Gastrocnemius medialis (tissue), 4 donors: Measurements from ENCODE around the gene FASN. TPM values are rescaled to one million over a fixed set of nuclear protein-coding genes. Genes with fewer than 3 reads are reported as not detected.

ENCODE experiments used
- ATAC-seq, 2 donors: fragments of 150-250 bp; one replicate each; pipeline ENCODE4 v1.9.1; 2016
- DNase-seq, 2 donors: peaks; one replicate each; pipeline ENCODE4 v3.0.0-alpha.2; 2019
- H3K27ac ChIP-seq, 4 donors: fragments of 200-600 bp; sonication (generic); 1 replicate in 1 of 4; 2 replicates in 3 of 4; pipeline ENCODE4 v1.5.1; 2016 to 2018; ENCODE audit warnings: mild to moderate bottlenecking in 2 of 4, moderate library complexity in 1 of 4
- H3K27me3 ChIP-seq, 3 donors: fragments of 200-600 bp; sonication (generic) in 2 of 3; 1 replicate in 1 of 3; 2 replicates in 2 of 3; pipeline versions ENCODE4 v1.5.1 to v1.6.0; 2016 to 2019; ENCODE audit warnings: mild to moderate bottlenecking in 1 of 3, moderate library complexity in 1 of 3
- H3K36me3 ChIP-seq, 2 donors: fragments of 200-600 bp; sonication (generic) in 1 of 2; one replicate each; pipeline ENCODE4 v1.5.1; 2017 to 2018
- H3K4me1 ChIP-seq, 2 donors: fragments of 200-600 bp; sonication (generic) in 1 of 2; one replicate each; pipeline ENCODE4 v1.5.1; 2016 to 2017; ENCODE audit warnings: mild to moderate bottlenecking in 2 of 2
- H3K4me3 ChIP-seq, 4 donors: fragments of 200-600 bp; sonication (generic) in 3 of 4; 1 replicate in 1 of 4; 2 replicates in 3 of 4; pipeline ENCODE4 v1.5.1; 2016 to 2019; ENCODE audit warnings: mild to moderate bottlenecking in 2 of 4
- H3K9me3 ChIP-seq, 3 donors: fragments of 200-600 bp; sonication (generic) in 2 of 3; 1 replicate in 1 of 3; 2 replicates in 2 of 3; pipeline ENCODE4 v1.5.1; 2016 to 2019
- POLR2A ChIP-seq, 2 donors: fragments of 450-650 bp; IDR thresholded peaks; one replicate each; pipeline ENCODE4 v1.6.1; 2017; ENCODE audit warnings: antibody characterized with exemption in 2 of 2, mild to moderate bottlenecking in 2 of 2, moderate library complexity in 2 of 2
- in situ Hi-C, 4 donors: fragments of 200-750 bp; cut with MboI; loops; one replicate each; pipeline versions ENCODE4 v1.15.0 to v1.8.0; 2017; ENCODE audit warnings: low sequenced_read_pairs in 4 of 4
- intact Hi-C: fragments of 100-400 bp; cut with DNase I; formaldehyde crosslinking; loops from one replicate; pipeline ENCODE4 v1.15.1; 2023; ENCODE audit warnings: low total_unique reads
- total RNA-seq, 4 donors: library from RNA; depleted of rRNA; stranded (reverse); fragments of >200 nt; gene quantifications; one replicate each; pipeline versions ENCODE4 v1.1.0 to v1.2.3, GENCODE V29; 2016
- TF ChIP-seq, protein P1 (sequence below), 5 experiments: fragments of 450-650 bp in 3 of 5; fragments of 200-600 bp in 2 of 5; sonication (generic) in 2 of 5; IDR thresholded peaks in 4 of 5; conservative IDR thresholded peaks in 1 of 5; 1 replicate in 4 of 5; 2 replicates in 1 of 5; pipeline ENCODE4 v1.5.1; 2016 to 2019; ENCODE audit warnings: antibody characterized with exemption in 5 of 5, mild to moderate bottlenecking in 3 of 5, moderate library complexity in 3 of 5

The FASN gene
- total RNA-seq, 4 donors from 2014 or later: 16.3 to 34.5 (median 26.3) TPM

DNA sequence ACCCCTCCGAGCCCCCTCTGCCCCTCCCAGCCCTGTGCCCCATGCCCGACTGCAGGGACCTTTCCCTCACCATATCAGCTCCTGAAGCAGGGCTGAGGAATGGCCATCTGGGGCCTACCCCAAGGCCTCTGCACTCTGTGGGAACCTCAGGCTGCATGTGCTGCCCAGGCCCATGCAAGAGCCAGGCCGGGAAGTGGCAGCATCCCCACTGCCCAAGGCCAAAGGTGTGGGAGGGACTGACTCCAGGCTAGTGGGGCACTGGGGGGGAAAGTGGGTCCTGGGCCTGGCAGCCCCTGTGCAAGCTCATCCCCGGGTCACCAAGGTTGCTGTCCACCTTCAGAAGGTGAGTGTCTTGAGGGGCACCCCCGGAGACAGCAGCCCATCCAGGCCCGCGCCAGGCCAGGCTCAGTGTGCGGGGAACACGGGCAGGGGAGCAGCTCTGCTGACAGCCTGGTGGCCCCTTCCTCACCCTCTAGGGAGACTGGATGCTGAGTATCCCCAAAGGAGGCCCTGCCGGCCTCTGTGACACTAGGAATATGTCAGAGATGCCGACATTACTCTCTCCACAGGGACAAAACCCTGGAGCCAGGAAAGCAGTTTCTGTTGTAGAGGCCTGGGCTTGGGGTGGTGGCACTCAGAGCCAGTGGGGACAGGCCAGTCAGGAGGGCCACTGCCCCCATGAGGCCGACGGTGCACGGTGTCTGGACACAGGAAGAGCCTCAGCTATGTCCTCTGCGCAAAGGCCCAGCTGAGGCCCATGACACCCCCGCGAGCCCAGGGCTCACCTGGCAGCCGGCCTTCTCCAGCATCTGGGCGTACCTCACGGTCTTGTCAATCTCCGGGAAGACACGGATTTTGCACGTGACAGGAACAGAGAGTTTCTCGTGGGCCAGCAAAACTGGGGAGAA, 35.7 kb downstream of the FASN start:
- no peaks in the 10 kb centered on the region for H3K9me3 ChIP-seq
- in situ Hi-C loops (no loop called here), intact Hi-C loops (no loop called here)
- H3K27ac ChIP-seq: no peak overlapping the region
- no peak for TF ChIP-seq POLR2A (IDR thresholded peaks at IDR 0.05)
- TF ChIP-seq, protein P1, sequence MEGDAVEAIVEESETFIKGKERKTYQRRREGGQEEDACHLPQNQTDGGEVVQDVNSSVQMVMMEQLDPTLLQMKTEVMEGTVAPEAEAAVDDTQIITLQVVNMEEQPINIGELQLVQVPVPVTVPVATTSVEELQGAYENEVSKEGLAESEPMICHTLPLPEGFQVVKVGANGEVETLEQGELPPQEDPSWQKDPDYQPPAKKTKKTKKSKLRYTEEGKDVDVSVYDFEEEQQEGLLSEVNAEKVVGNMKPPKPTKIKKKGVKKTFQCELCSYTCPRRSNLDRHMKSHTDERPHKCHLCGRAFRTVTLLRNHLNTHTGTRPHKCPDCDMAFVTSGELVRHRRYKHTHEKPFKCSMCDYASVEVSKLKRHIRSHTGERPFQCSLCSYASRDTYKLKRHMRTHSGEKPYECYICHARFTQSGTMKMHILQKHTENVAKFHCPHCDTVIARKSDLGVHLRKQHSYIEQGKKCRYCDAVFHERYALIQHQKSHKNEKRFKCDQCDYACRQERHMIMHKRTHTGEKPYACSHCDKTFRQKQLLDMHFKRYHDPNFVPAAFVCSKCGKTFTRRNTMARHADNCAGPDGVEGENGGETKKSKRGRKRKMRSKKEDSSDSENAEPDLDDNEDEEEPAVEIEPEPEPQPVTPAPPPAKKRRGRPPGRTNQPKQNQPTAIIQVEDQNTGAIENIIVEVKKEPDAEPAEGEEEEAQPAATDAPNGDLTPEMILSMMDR (IDR thresholded peaks at IDR 0.05 in 4 of 5, conservative IDR thresholded peaks at IDR 0.05 in 1 of 5): no peak
- H3K4me1 ChIP-seq: peaks cover 13 to 27% of the 10 kb centered on the region in 2 donors
- DNase-seq (no peak), ATAC-seq (no peak)
- H3K4me3 ChIP-seq: no peak overlapping the region
- H3K36me3 ChIP-seq: peaks cover 0 to 56% of the 10 kb centered on the region in 2 donors
- no peaks in the 10 kb centered on the region for H3K27me3 ChIP-seq

DNA sequence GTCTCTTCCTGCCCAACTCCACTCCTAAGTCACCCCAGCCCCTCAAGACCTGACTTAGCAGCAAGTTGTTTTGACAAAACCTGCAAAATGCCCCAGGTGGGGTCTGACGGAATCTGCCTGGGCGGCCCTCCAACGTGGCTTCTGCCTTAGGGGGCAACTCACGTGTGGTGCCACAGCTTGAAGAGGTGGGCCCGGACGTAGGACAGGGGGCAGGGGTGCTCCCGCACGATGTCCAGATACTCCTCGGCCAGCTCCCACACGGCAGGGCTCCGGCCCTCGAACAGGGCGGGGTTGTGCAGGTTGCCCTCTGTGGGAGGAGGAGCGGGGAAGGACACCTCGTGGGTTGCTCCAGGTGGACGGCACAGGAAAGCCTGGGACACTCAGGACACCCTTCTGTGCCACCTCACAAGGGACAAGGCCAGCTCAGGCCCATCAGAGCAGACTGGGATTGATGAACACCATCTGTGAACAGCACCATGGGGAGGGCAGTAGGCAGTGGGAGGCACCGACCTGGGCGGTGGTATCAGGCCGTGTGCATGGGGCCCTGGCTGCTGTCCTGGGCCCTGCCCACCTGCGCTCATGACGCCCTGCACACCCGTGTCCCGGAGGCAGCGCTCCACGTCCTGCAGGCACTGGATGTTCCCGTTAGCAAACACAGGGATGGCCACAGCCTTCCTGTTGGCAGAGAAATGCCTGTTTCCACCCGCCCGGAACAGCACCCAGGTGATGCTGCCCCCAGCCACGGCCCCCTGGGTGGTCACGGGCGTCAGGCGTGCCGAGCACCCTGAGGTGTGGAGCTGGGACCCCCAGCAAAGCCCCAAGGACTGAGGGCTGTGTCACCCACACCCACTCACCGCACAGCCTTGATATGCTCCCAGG, 36.8 kb downstream of the FASN start:
- H3K36me3 ChIP-seq: peaks cover 0 to 64% of the 10 kb centered on the region in 2 donors
- TF ChIP-seq, protein P1 (IDR thresholded peaks at IDR 0.05 in 4 of 5, conservative IDR thresholded peaks at IDR 0.05 in 1 of 5): no peak
- TF ChIP-seq POLR2A (IDR thresholded peaks at IDR 0.05): no peak
- in situ Hi-C loops (no loop called here), intact Hi-C loops (no loop called here)
- H3K27me3 ChIP-seq: no peaks in the 10 kb centered on the region
- H3K4me3 ChIP-seq: no peak overlapping the region
- ATAC-seq (no peak), DNase-seq (no peak)
- H3K27ac ChIP-seq: no peak overlapping the region
- peaks cover 13 to 23% of the 10 kb centered on the region in 2 donors for H3K4me1 ChIP-seq
- no peaks in the 10 kb centered on the region for H3K9me3 ChIP-seq

DNA sequence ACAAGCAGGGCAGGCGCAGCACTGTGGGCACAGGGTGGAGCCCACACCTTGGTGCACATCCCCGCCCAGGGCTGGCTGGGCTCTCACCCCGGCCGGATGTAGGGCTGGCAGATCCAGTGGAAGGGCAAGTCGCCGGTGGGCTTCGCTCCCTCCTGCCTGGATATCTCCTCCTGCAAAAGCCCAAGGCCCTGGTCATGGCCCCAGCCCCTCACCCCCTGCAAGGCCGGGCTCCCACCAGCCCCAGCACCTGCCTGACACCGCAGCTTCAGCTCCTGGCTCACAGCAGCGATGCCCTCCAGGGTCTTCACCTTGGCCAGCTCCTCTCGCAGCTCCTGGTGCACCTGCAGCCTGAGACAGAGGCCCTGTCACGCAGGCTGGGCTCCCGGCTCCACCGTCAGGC, 37.4 kb downstream of the FASN start:
- intact Hi-C loops (no loop called here), in situ Hi-C loops (no loop called here)
- DNase-seq (no peak), ATAC-seq (no peak)
- no peaks in the 10 kb centered on the region for H3K27me3 ChIP-seq
- H3K36me3 ChIP-seq: peaks cover 0 to 71% of the 10 kb centered on the region in 2 donors
- H3K4me1 ChIP-seq: peaks cover 13 to 18% of the 10 kb centered on the region in 2 donors
- TF ChIP-seq, protein P1 (IDR thresholded peaks at IDR 0.05 in 4 of 5, conservative IDR thresholded peaks at IDR 0.05 in 1 of 5): no peak
- H3K9me3 ChIP-seq: no peaks in the 10 kb centered on the region
- no peak overlapping the region for H3K27ac ChIP-seq
- H3K4me3 ChIP-seq: no peak overlapping the region

DNA sequence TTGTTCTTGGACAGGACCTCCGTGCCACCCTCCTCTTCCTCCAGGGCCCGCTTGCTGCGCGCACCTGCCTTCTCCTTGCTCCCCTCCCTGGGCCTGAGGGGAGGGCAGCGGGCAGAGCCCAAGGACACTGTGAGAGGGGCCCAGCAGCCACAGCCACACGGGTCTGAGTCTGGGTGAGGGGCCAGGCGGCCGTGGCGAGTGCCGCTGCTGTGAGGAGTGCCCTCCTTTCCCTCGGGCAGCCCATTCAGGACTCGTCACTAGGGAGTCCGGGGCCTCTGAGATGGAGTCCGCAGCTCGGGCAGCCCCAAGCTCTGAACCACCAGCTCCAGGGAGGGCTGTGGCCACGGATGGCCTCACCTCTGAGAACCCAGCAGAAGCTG, 38.0 kb downstream of the FASN start:
- Histone ChIP-seq H3K36me3 (peaks cover 0 to 77% of the 10 kb centered on the region in 2 donors), H3K4me1 (peaks cover 12 to 14% of the 10 kb centered on the region in 2 donors), H3K4me3 (no peak overlapping the region), H3K27ac (no peak overlapping the region), H3K9me3 (no peaks in the 10 kb centered on the region), H3K27me3 (no peaks in the 10 kb centered on the region)
- TF ChIP-seq, protein P1 (IDR thresholded peaks at IDR 0.05 in 4 of 5, conservative IDR thresholded peaks at IDR 0.05 in 1 of 5): no peak
- TF ChIP-seq POLR2A (IDR thresholded peaks at IDR 0.05): no peak
- intact Hi-C loops: no loop called here
- DNase-seq (no peak), ATAC-seq (no peak)
- in situ Hi-C loops: no loop called here
